Fibroblast of lung (primary cell): ENCODE data around the gene KASH5.

Source experiments
- CTCF ChIP-seq, 2 donors: IDR thresholded peaks in 1 of 2; conservative IDR thresholded peaks in 1 of 2; 1 replicate in 1 of 2; 2 replicates in 1 of 2; pipeline ENCODE4 v1.5.1; 2011 to 2012; ENCODE audit warnings: low read length in 2 of 2, control low read depth in 1 of 2, inconsistent platforms in 1 of 2, low read depth in 1 of 2, mild to moderate bottlenecking in 1 of 2
- EZH2 ChIP-seq: IDR thresholded peaks from 2 replicates; pipeline ENCODE4 v1.5.1; 2012; ENCODE audit warnings: low read length, control low read depth, mild to moderate bottlenecking; ENCODE audit errors: missing control alignments

- no peak for TF ChIP-seq CTCF (conservative IDR thresholded peaks at IDR 0.05 in 1 of 2, IDR thresholded peaks at IDR 0.05 in 1 of 2; ENCODE audit: low read depth in 1 of 2, low read length in 2 of 2)
- no peak for TF ChIP-seq EZH2
Observed at GRCh38 chr19:49453013-49453756, 65.1 kb downstream of the KASH5 start, which contains the start of gene ALDH16A1.
